ENCODE data around the gene ABLIM3. TPM values are rescaled to one million over a fixed set of nuclear protein-coding genes. Genes with fewer than 3 reads are reported as not detected.

Gene ABLIM3
- total and polyA plus RNA-seq, 2 of the 13 experiments (the other 11 are each of a cell fraction or from before 2014, with no cell fraction given): 0.53 to 6.3 TPM

DNA sequence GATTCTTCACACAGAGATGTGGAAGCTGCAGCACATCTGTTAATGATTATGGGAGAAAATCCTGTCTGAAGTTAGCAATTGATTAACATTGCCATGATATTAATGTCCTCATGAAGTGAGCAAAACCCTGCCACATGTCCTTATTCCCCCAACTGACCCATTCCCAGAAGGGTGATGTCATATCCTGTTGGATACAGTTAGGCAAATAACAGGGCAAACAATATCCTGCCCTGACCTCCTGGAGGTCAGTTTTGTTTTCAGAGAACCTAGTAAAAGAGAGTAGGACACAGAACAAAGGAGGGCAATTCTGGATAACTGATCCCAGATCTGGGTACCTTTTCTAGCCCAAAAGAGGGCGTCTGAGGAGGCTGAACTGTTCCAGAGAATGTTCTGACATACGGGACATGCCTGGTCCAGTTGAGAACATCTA lies 11.0 kb downstream of the ABLIM3 start (continued):
- TF ChIP-seq ZSCAN9 (CRISPR knock-in tag; IDR thresholded peaks at IDR 0.05; ENCODE audit: borderline replicate concordance) (peak; percentile 26; the same call in 1 of the 2 replicates), CEBPB (IDR thresholded peaks at IDR 0.05; ENCODE audit: borderline replicate concordance, low read depth, low read length) (peak; percentile 41; the same call in 1 of the 2 replicates), SYNCRIP (IDR thresholded peaks at IDR 0.05; ENCODE audit: insufficient read depth, low read depth, low read length) (no peak), ARNTL (CRISPR knock-in tag; IDR thresholded peaks at IDR 0.05) (no peak), ZMYM3 (CRISPR knock-in tag; IDR thresholded peaks at IDR 0.05) (no peak), ZNF17 (CRISPR knock-in tag; IDR thresholded peaks at IDR 0.05) (no peak), HIVEP1 (CRISPR knock-in tag; IDR thresholded peaks at IDR 0.05) (no peak), NR2F1 (CRISPR knock-in tag; IDR thresholded peaks at IDR 0.05) (peak; percentile 68 to 87), POGZ (CRISPR knock-in tag; IDR thresholded peaks at IDR 0.05) (peak; percentile 81), ZNF879 (CRISPR knock-in tag; IDR thresholded peaks at IDR 0.05) (no peak), ZNF614 (CRISPR knock-in tag; IDR thresholded peaks at IDR 0.05; ENCODE audit: borderline replicate concordance) (no peak; the same call in 1 of the 2 replicates), DZIP1 (CRISPR knock-in tag; IDR thresholded peaks at IDR 0.05) (no peak), DNMT3B (CRISPR knock-in tag; conservative IDR thresholded peaks at IDR 0.05) (0 out of 2 replicates have a peak, but pooled peaks have one; percentile 15), MTA3 (CRISPR knock-in tag; IDR thresholded peaks at IDR 0.05) (no peak), PITX1 (CRISPR knock-in tag; IDR thresholded peaks at IDR 0.05) (peak; percentile 31; the same call in 1 of the 2 replicates), KMT2A (CRISPR knock-in tag; IDR thresholded peaks at IDR 0.05) (no peak), ZSCAN21 (CRISPR knock-in tag; IDR thresholded peaks at IDR 0.05; ENCODE audit: borderline replicate concordance) (no peak), ARID5B (CRISPR knock-in tag; IDR thresholded peaks at IDR 0.05) (peak; percentile 94), ZNF766 (CRISPR knock-in tag; IDR thresholded peaks at IDR 0.05; ENCODE audit: borderline replicate concordance) (no peak), PHF20 (CRISPR knock-in tag; IDR thresholded peaks at IDR 0.05) (no peak)
